ENCODE measurements around the gene SMTNL2. TPM values are rescaled to one million over a fixed set of nuclear protein-coding genes. Genes with fewer than 3 reads are reported as not detected.
"Not testable (repeated sequence)": the region's sequence is repeated elsewhere in the genome, so short reads cannot be mapped to it uniquely, and the experiment has no call there.

Gene SMTNL2
- total RNA-seq, 1 donor = not detected

GRCh38 chr17:4632581-4632920, 48.2 kb downstream of the SMTNL2 start:
- no peak for TF ChIP-seq CTCF (IDR thresholded peaks at IDR 0.05; ENCODE audit: insufficient read depth, low read depth, low read length)
- DNase-seq (ENCODE audit: low read depth) = no peak
- no peak overlapping the region for H3K4me3 ChIP-seq (ENCODE audit: low read depth, low read length)

GRCh38 chr17:4633643-4634042, 49.3 kb downstream of the SMTNL2 start:
- no peak overlapping the region for H3K4me3 ChIP-seq (ENCODE audit: low read depth, low read length)
- no peak for TF ChIP-seq CTCF (IDR thresholded peaks at IDR 0.05; ENCODE audit: insufficient read depth, low read depth, low read length)
- no peak for DNase-seq (ENCODE audit: low read depth)

GRCh38 chr17:4634976-4635375, 50.6 kb downstream of the SMTNL2 start:
- no peak for TF ChIP-seq CTCF (IDR thresholded peaks at IDR 0.05; ENCODE audit: insufficient read depth, low read depth, low read length)
- peak; percentile 53 for DNase-seq (ENCODE audit: low read depth)
- H3K4me3 ChIP-seq (ENCODE audit: low read depth, low read length) = no peak overlapping the region

GRCh38 chr17:4635823-4636375, 51.6 kb downstream of the SMTNL2 start:
- no peak for TF ChIP-seq CTCF (IDR thresholded peaks at IDR 0.05; ENCODE audit: insufficient read depth, low read depth, low read length)
- no peak overlapping the region for H3K4me3 ChIP-seq (ENCODE audit: low read depth, low read length)
- no peak for DNase-seq (ENCODE audit: low read depth)

GRCh38 chr17:4636474-4637100, 52.3 kb downstream of the SMTNL2 start:
- no peak for DNase-seq (ENCODE audit: low read depth)
- H3K4me3 ChIP-seq (ENCODE audit: low read depth, low read length) = no peak overlapping the region
- no peak for TF ChIP-seq CTCF (IDR thresholded peaks at IDR 0.05; ENCODE audit: insufficient read depth, low read depth, low read length)

GRCh38 chr17:4638766-4639165, 54.4 kb downstream of the SMTNL2 start:
- DNase-seq (ENCODE audit: low read depth) = not testable (repeated sequence)

GRCh38 chr17:4639301-4640059, 55.2 kb downstream of the SMTNL2 start:
- DNase-seq (ENCODE audit: low read depth) = peak; percentile 35
- H3K4me3 ChIP-seq (ENCODE audit: low read depth, low read length) = not testable (repeated sequence)

More at GRCh38 chr17:4638766-4639165, 54.4 kb downstream of the SMTNL2 start:
- not testable (repeated sequence) for H3K4me3 ChIP-seq (ENCODE audit: low read depth, low read length)

GRCh38 chr17:4640569-4641188, 56.4 kb downstream of the SMTNL2 start:
- H3K4me3 ChIP-seq (ENCODE audit: low read depth, low read length); DNase-seq (ENCODE audit: low read depth): not testable (repeated sequence)
